HG03060 (cell line): Measurements from ENCODE around the gene SLC6A2.
"Not testable (repeated sequence)": the region's sequence is repeated elsewhere in the genome, so short reads cannot be mapped to it uniquely, and the experiment has no call there.

Experiments
- ATAC-seq: cut with Tn5 transposase; IDR thresholded peaks from one replicate; pipeline ENCODE4 v1.9.1; 2021; ENCODE audit warnings: low read depth, moderate number of reproducible peaks; ENCODE audit not compliant: unreplicated experiment

SLC6A2 gene

DNA sequence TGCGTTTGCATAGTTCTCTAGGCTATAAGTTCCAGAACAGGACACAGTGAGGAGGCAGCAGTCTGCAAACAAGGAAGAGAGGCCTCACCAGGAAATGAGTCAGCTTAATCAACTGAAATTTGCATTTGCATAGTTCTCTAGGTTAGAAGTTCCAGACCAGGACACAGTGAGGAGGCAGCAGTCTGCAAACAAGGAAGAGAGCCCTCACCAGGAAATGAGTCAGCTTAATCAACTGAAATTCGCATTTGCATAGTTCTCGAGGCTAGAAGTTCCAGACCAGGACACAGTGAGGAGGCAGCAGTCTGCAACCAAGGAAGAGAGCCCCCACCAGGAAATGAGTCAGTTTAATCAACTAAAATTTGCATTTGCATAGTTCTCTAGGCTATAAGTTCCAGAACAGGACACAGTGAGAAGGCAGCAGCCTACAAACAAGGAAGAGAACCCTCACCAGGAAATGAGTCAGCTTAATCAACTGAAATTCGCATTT is 97.4 kb downstream of the SLC6A2 start:
- not testable (repeated sequence) for ATAC-seq
